SK-N-MC (cell line): ENCODE data around the gene TMEM98.
"Not testable (repeated sequence)": the region's sequence is repeated elsewhere in the genome, so short reads cannot be mapped to it uniquely, and the experiment has no call there.

Source experiments
- DNase-seq: peaks from one replicate; pipeline ENCODE4 v3.0.0-alpha.2; 2011; ENCODE audit warnings: low read depth, low spot score
- H3K27ac ChIP-seq: fragments of 200-600 bp; sonication (generic); 2 replicates; pipeline ENCODE4 v1.5.1; 2016; ENCODE audit warnings: mixed run types
- H3K36me3 ChIP-seq: fragments of 200-600 bp; sonication (generic); 2 replicates; pipeline ENCODE4 v1.6.1; 2017; ENCODE audit warnings: antibody characterized with exemption, low read length, mixed read lengths; ENCODE audit not compliant: insufficient read depth
- H3K4me3 ChIP-seq: fragments of 200-600 bp; sonication (generic); 2 replicates; pipeline ENCODE4 v1.5.1; 2016
- H3K9ac ChIP-seq: fragments of 200-600 bp; sonication (generic); 2 replicates; pipeline ENCODE4 v1.8.0; 2017; ENCODE audit warnings: mixed run types, mixed read lengths; ENCODE audit not compliant: insufficient read length
- H3K9me3 ChIP-seq: fragments of 200-600 bp; sonication (generic); 2 replicates; pipeline ENCODE4 v1.6.1; 2017; ENCODE audit warnings: low read depth, mild to moderate bottlenecking, antibody characterized with exemption, low read length, moderate library complexity, mixed read lengths
- EZH2 ChIP-seq: fragments of 200-600 bp; sonication (generic); IDR thresholded peaks from one replicate; pipeline ENCODE4 v1.6.1; 2017; ENCODE audit warnings: antibody characterized with exemption
- FOXP2 ChIP-seq: optimal IDR thresholded peaks from 2 replicates; pipeline ENCODE3; 2011; ENCODE audit warnings: mild to moderate bottlenecking, moderate library complexity; ENCODE audit not compliant: insufficient read depth; ENCODE audit errors: extremely low read length, control extremely low read depth
- POLR2AphosphoS5 ChIP-seq: IDR thresholded peaks from 2 replicates; pipeline ENCODE4 v1.6.1; 2012; ENCODE audit warnings: mild to moderate bottlenecking, low read depth, low read length, borderline replicate concordance

Gene TMEM98

DNA sequence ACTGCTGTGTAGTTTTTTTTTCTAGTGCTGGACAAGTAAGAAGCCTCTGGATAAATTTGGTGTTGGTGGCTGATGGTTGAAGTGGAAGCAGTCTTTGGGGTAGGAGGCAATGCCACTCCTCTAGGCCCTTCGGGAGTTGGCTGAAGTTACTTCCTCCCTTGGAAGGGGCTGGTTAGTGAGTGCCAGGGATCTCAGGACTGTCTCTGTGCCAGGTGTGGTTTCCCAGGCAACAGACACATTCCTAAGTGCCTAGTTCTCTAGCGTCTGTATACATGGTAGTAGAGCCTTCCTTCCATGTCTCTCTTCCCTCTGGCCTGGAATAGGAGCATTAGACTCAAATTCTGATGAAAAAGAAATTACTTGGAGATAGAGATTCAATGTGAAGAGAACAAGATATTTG, 15.3 kb downstream of the TMEM98 start:
- Histone ChIP-seq H3K4me3 (no peak overlapping the region), H3K36me3 (peaks cover 35% of the 10 kb centered on the region), H3K27ac (peak overlapping the region; percentile 70), H3K9ac (no peak overlapping the region), H3K9me3 (no peaks in the 10 kb centered on the region)
- TF ChIP-seq POLR2AphosphoS5 (peak; percentile 18; the same call in 1 of the 2 replicates), EZH2 (no peak)
- no peak for DNase-seq

- H3K9ac ChIP-seq: no peak overlapping the region
- no peak for DNase-seq
- H3K36me3 ChIP-seq: peaks cover 30% of the 10 kb centered on the region
- no peak overlapping the region for H3K4me3 ChIP-seq
- H3K27ac ChIP-seq: peak overlapping the region; percentile 70
- TF ChIP-seq FOXP2 (no peak), EZH2 (no peak), POLR2AphosphoS5 (no peak)
- no peaks in the 10 kb centered on the region for H3K9me3 ChIP-seq
Measured at GRCh38 chr17:32943647-32944191, 15.8 kb downstream of the TMEM98 start.

DNA sequence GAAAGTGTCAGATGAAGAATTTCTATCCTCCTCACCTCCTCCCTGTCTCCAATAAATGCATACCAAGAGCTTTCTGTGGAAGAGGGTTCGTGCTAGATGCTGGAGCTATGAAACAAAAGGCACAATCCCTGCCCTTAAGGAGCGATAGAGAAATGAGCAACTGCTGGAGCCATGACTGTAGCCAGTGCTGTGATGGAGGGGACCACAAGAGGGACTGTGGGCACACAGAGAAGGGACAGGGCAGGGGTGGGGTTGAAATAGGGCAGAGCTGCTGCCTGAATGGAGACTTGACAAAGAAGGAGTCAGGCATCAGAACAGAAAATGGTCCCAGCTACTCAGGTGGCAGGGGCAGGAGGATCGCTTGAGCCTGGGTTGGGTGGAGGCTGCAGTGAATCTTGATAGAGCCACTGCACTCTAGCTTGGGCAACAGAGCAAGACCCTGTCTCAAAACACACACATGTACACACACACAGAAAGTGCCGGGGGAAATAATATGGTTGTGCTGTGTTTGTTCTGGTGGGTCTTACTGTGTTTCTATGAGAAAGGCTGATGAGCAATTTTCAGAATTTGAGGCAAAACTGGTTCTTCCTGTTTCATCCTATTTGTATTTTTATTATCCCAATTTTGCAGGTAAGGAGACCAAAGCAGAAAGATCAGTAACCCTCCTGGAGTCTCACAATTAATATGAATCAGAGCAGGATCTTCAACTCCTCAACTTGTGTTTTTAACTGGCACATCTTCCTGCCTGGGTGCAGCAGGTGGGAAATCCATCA, 16.5 kb downstream of the TMEM98 start:
- Histone ChIP-seq H3K27ac (peak overlapping the region; percentile 70), H3K36me3 (peaks cover 29% of the 10 kb centered on the region), H3K4me3 (no peak overlapping the region), H3K9ac (no peak overlapping the region), H3K9me3 (no peaks in the 10 kb centered on the region)
- TF ChIP-seq EZH2: no peak
- no peak for TF ChIP-seq FOXP2
- no peak for TF ChIP-seq POLR2AphosphoS5
- DNase-seq: no peak

DNA sequence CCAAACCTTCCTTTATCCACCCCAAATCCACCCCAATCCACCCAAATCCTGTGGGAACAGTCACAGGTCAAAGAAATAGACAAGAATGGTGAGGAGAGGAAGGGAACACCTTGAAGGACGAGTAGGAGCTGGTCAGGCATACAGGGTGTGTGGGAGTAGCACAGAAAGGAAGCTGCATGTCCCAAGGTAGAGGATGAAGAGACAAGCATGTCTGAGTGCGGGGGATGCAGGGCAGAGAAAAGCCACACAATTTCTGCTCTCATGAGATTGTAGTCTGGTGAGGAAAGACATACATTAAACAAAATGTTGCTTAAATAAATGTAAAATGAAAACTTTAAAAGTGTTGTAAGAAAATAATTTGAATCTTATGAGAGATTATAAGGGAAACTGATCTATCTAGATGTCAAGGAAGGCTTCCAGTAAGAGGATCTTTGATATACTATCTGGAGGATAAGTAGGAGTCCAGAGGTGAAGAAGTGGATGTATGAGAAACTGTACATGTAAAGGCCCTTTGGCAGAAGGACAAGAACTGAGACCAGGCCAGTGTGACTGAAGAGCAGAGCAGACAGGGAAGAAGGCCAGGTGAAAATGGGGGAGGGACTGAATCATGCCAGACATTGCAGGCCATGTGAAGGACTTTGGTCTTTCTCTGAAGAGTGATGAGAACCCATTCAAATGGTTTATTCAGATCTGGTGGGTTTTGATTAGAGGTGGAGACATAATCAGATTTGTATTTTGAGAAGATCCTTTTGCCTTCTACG, 18.6 kb downstream of the TMEM98 start:
- no peaks in the 10 kb centered on the region for H3K9me3 ChIP-seq
- H3K4me3 ChIP-seq: no peak overlapping the region
- TF ChIP-seq EZH2 (no peak), FOXP2 (no peak), POLR2AphosphoS5 (no peak)
- H3K9ac ChIP-seq: no peak overlapping the region
- peaks cover 11% of the 10 kb centered on the region for H3K36me3 ChIP-seq
- H3K27ac ChIP-seq: peak overlapping the region; percentile 94
- no peak for DNase-seq

DNA sequence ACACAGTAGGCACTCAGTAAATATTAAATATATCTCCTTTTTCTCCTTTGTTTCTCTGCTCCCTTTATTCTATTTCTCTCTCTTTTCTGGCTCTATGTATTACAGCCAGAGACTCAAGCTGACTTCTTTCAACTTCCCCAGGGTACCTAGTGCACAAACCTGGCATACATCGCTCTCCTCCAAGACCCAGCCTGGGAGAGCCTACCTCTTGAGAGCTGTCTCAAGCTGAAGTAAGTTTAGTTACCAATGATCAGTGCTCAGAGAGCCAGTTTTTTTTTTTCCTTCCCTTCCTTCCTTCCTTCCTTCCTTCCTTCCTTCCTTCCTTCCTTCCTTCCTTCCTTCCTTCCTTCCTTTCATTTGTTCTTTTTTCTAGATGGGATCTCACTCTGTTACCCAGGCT, 19.8 kb downstream of the TMEM98 start:
- no peak overlapping the region for H3K9ac ChIP-seq
- H3K27ac ChIP-seq: peak overlapping the region; percentile 94
- H3K36me3 ChIP-seq: peaks cover under 1% of the 10 kb centered on the region; the same call in 1 of the 2 replicates
- DNase-seq: peak; percentile 78
- H3K9me3 ChIP-seq: no peaks in the 10 kb centered on the region
- no peak for TF ChIP-seq FOXP2
- no peak; the same call in 1 of the 2 replicates for TF ChIP-seq POLR2AphosphoS5
- TF ChIP-seq EZH2: no peak
- no peak overlapping the region for H3K4me3 ChIP-seq

- no peak overlapping the region for H3K9ac ChIP-seq
- H3K27ac ChIP-seq: no peak overlapping the region
- H3K4me3 ChIP-seq: no peak overlapping the region
- no peak for TF ChIP-seq EZH2
- no peak for TF ChIP-seq FOXP2
- TF ChIP-seq POLR2AphosphoS5: no peak
- no peak for DNase-seq
- no peaks in the 10 kb centered on the region for H3K36me3 ChIP-seq
- no peaks in the 10 kb centered on the region for H3K9me3 ChIP-seq
Measured at GRCh38 chr17:32949181-32949580, 21.2 kb downstream of the TMEM98 start.

GRCh38 chr17:32952491-32952890, 24.5 kb downstream of the TMEM98 start:
- not testable (repeated sequence) for DNase-seq, H3K9ac ChIP-seq, H3K4me3 ChIP-seq, H3K27ac ChIP-seq, H3K9me3 ChIP-seq, H3K36me3 ChIP-seq

DNA sequence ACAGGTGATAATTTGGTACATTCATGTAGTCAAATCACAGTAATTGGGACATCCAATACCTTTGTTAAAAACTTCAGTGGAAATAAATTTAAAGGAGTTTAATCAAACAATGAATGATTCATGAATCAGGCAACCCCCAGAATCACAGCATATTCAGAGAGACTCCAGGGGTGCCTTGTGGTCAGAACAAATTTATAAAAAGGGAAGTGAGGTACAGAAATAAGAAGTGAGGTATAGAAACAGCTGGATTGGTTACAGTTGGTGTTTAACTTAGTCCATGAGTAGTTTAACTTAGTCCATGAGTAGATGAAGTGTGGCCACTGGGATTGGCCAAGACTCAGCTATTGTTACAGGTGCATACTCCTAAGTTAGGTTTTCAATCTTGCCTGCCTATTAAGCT, 25.1 kb downstream of the TMEM98 start:
- no peak for DNase-seq

GRCh38 chr17:32953857-32954256, 25.9 kb downstream of the TMEM98 start:
- DNase-seq: no peak
- H3K9ac ChIP-seq: no peak overlapping the region
- no peak for TF ChIP-seq POLR2AphosphoS5
- TF ChIP-seq FOXP2: no peak
- TF ChIP-seq EZH2: no peak
- H3K4me3 ChIP-seq: no peak overlapping the region
- H3K9me3 ChIP-seq: no peaks in the 10 kb centered on the region
- no peaks in the 10 kb centered on the region for H3K36me3 ChIP-seq
- H3K27ac ChIP-seq: no peak overlapping the region

More for the DNA sequence above, 25.1 kb downstream of the TMEM98 start:
- H3K36me3 ChIP-seq: no peaks in the 10 kb centered on the region
- no peak overlapping the region for H3K4me3 ChIP-seq
- no peak overlapping the region for H3K9ac ChIP-seq
- H3K27ac ChIP-seq: no peak overlapping the region
- TF ChIP-seq FOXP2: no peak
- TF ChIP-seq POLR2AphosphoS5: no peak
- TF ChIP-seq EZH2: no peak
- H3K9me3 ChIP-seq: no peaks in the 10 kb centered on the region
